Stimulated activated CD8-positive, alpha-beta memory T cell treated with anti-CD3 and anti-CD28 coated beads, Interleukin-4, amount 100 ng/mL, for 4 hours (primary cell): ENCODE measurements around the gene PIGS.
"Not testable (repeated sequence)": the region's sequence is repeated elsewhere in the genome, so short reads cannot be mapped to it uniquely, and the experiment has no call there.

Source experiments
- DNase-seq, 2 donors: peaks; one replicate each; pipeline ENCODE4 v3.0.0-alpha.2; 2020; ENCODE audit warnings: low read depth in 2 of 2, low spot score in 1 of 2

Gene PIGS

DNA sequence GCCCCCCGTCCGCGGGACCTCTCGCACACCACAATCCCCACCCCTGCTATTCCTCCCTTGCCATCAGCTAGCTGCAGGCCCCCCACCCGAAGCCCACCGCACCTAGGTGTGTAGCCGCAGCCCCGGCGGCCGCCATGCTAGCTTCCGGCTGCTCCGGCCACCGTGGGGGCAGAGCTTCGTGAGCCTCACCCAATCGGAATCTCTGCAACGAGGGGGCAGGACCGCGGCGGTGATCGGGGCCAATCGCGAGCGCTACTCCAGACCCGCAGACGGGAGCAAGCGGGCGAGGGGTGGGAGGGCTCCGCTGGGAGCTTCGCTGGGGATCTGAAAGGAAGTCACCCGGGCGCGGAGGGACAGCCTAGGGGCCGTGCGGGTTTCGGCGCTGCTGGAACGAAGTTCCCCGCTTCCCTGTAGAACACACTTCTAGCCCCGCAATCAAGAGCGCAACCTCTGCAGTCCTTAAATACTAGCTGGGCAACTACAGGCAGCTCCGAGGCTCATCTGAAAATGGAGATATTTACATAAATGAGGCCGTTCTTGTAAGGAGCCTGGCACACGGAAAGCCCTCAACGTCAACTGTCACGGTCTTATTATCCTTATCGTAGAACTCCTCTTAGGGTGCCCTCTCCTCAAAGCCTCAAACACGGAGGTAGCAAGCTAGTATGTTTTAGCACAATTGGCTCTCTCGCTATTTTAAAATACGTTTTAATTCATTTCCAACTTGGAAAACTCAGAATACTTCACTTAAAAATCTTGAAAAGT, at the start of gene PIGS:
Gene PIGS (minus strand): TSS at position 164 of the 762 bp plus-strand sequence. CDS start 28 bp downstream, at position 136.
- DNase-seq = peak; percentile 78 to 80

- DNase-seq = no peak
Observed at GRCh38 chr17:28620010-28620409, 48.7 kb upstream of the PIGS start.

DNA sequence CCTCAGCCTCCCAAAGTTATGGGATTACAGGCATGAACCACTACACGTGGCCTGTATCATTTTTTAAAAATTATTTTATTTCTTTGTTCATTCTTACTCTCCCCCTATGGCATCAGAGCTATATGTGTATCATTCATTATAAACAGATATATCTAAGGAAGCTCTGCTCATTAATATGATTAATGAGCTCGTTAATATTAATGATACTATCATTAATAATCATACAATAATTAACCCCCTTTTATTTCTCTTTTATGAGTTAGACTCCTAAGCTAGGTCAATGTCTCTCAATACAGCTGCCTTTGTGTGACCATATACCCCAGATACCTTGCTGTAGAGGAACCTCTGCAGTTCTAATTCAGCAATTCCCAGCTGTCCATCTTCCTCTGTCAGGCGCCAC, 47.1 kb upstream of the PIGS start:
- DNase-seq = no peak

- no peak for DNase-seq
Observed at GRCh38 chr17:28616281-28616680, 45.0 kb upstream of the PIGS start.

DNA sequence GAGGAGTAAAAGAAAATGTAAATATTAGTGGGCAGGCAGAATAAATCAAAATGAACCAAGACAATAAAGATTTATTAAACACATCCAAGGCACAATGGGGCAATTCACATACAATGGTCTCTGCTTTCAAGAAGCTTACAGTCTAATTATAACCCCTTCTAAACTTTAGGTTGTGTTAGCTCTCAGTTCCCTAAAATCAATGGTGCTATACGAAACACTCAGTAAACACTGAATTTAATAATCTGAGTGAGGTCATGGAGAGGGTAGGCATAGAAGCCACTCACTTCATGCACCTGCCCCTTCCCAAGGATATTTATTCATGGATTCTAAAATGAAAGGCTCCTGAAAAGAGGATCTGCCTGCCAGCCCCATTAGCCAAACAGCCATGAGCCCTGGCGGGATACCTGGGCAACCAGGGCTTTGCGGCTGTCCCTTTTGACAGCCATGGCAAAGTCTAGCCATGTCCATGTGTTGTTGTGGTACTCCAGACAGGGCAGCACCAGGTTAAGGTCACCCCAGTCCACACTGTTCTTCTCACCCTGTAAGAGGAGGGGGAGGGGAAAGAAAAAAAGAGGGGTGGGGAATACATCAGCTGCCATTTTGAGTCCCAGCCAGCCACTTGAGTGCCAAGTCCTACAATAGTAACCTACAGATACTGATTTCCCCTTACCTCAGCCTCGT, 44.1 kb upstream of the PIGS start:
- DNase-seq = no peak

GRCh38 chr17:28613931-28614381, 42.6 kb upstream of the PIGS start, which contains the start of gene RSKR:
TSS of gene RSKR (minus strand) at chr17:28614185. CDS start at chr17:28614161, 24 bp downstream.
- no peak for DNase-seq

- DNase-seq = no peak
Observed at GRCh38 chr17:28612936-28613872, 41.9 kb upstream of the PIGS start.

- DNase-seq = no peak
Observed at GRCh38 chr17:28612531-28612930, 41.2 kb upstream of the PIGS start.

GRCh38 chr17:28610376-28610775, 39.1 kb upstream of the PIGS start:
- no peak for DNase-seq

- not testable (repeated sequence) for DNase-seq
Observed at GRCh38 chr17:28604031-28604430, 32.7 kb upstream of the PIGS start.

- peak; percentile 38 to 40 for DNase-seq
Observed at GRCh38 chr17:28599311-28600184, 28.2 kb upstream of the PIGS start.

- DNase-seq = peak; percentile 74 to 89
Observed at GRCh38 chr17:28598799-28599310, 27.5 kb upstream of the PIGS start, which contains the start of gene SPAG5. TSS of gene SPAG5 (minus strand) at chr17:28599025. CDS start at chr17:28598946, 79 bp downstream.

DNA sequence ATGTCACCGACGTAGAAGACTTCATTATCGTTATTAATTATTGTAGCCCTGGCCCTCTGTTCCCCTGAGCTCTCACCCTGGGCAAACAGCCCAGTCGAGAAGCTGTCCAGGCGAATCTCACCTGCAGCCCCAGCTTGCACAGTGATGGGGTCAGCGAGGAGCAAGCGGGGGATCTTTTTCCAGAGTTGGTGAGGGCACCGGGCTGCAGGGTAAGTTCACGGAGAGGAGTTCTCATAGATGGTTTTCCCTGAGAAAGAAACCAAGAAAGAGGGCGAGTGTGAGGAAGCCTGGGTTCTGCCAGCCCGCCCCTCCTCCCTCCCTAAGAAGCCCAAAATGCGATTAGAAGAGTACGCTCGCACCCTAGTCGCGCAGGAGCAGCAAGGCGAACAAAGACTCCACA, 27.1 kb upstream of the PIGS start:
- DNase-seq = no peak

DNA sequence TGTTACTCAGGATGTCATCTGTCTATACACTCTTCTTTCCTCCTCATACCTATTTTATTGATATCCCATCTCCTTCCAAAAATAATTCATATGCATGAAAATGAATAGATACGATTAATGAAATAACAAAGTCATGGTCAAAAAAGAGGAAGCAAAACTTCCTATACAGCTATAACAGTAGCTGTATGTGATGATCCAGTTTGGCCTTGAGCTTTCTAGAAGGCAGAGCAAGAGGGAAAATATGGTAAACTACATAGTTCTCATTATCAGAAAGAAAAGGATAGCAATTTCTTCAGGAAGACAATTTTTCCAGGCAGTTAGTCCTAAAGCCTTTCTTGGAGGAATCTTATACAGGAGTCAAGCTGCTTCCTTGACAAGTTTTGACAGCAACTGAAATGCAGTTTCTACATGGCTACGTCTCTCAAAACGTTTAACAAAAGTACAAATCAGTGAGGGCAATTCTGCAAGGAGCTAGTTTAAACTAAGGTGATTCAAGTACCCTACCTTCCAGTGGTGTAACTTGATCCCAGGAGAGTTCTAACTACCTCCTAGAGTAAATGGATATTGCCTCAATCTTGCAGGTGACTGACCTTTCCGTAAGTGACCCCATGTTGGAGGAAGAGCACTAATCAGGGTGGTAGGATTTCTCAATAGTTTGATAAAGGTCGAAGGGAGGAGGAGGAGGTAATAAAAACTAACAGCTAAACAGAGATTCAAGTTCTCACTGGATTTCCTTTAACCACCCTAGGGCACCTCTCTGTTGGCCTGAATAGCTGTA, 26.5 kb upstream of the PIGS start:
- DNase-seq = no peak

DNA sequence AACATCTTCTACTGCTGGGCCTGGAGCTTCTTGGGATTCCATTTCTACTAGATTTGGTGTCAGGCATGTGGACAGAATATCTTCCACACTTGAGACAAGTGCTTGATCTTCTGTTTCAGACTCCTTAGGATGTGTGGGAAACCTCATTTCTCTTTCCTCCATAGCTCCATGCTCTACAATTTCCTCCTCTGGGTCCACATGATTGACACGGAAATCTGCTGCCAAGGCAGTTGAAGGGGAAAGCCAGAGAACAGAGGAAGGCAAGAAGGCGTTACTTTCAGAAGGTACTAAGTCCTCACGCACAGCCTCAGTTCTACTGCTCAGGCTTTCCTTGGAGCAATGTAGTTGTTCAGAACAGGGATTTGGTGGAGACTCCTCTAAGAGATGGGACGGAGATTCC, 20.9 kb upstream of the PIGS start:
- no peak for DNase-seq

GRCh38 chr17:28585851-28586250, 14.5 kb upstream of the PIGS start:
- DNase-seq = no peak

DNA sequence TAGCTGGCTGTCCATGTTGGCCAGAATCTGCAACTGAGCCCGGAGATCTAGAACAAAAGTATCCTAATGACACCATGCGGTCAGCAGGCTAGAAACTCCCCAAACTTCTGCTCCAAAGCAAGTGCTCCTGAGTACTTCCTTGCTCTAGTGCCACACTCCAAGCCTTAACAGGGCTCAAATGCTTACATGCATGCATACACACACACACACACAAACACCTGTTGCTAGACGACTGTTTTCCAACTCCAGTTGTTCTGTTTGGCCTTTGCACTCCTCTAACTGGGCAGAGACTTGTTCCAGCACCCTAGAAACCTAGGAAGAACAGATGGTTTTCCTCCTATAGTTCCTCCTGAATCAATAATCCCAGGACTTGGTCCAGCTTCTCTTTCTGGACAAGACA, 13.1 kb upstream of the PIGS start:
- DNase-seq = no peak

GRCh38 chr17:28582513-28582912, 11.2 kb upstream of the PIGS start:
- no peak for DNase-seq

- no peak for DNase-seq
Observed at GRCh38 chr17:28580959-28581358, 9.6 kb upstream of the PIGS start.
